GM23248 (cell line): Measurements from ENCODE around the gene MAST1. TPM values are rescaled to one million over a fixed set of nuclear protein-coding genes. Genes with fewer than 3 reads are reported as not detected.

Experiments
- DNase-seq: peaks from one replicate; pipeline ENCODE4 v3.0.0-alpha.2; 2015
- H2AFZ ChIP-seq: fragments of 200-600 bp; sonication (generic); 2 replicates; pipeline ENCODE4 v1.6.1; 2016; ENCODE audit warnings: antibody characterized with exemption
- H3F3A ChIP-seq: fragments of 200-600 bp; sonication (generic); 2 replicates; pipeline ENCODE4 v1.6.1; 2016; ENCODE audit warnings: mild to moderate bottlenecking, antibody characterized with exemption, mixed run types; ENCODE audit not compliant: insufficient read depth
- H3K27ac ChIP-seq: fragments of 200-600 bp; sonication (generic); 2 replicates; pipeline ENCODE4 v1.5.1; 2016; ENCODE audit warnings: mild to moderate bottlenecking
- H3K27me3 ChIP-seq: fragments of 200-600 bp; sonication (generic); replicated peaks from 2 replicates; pipeline ENCODE4 v1.6.1; 2016; ENCODE audit warnings: mild to moderate bottlenecking; ENCODE audit not compliant: insufficient read depth
- H3K36me3 ChIP-seq: fragments of 200-600 bp; sonication (generic); 2 replicates; pipeline ENCODE4 v1.6.1; 2016; ENCODE audit warnings: low read depth, mild to moderate bottlenecking
- H3K4me1 ChIP-seq: fragments of 200-600 bp; sonication (generic); 2 replicates; pipeline ENCODE4 v1.6.1; 2016; ENCODE audit warnings: mild to moderate bottlenecking; ENCODE audit not compliant: insufficient read depth
- H3K4me2 ChIP-seq: fragments of 200-600 bp; sonication (generic); one replicate; pipeline ENCODE4 v1.6.1; 2016; ENCODE audit warnings: mild to moderate bottlenecking; ENCODE audit not compliant: unreplicated experiment
- H3K4me3 ChIP-seq: fragments of 200-600 bp; sonication (generic); 2 replicates; pipeline ENCODE4 v1.5.1; 2016; ENCODE audit warnings: mild to moderate bottlenecking
- H3K79me2 ChIP-seq: fragments of 200-600 bp; sonication (generic); 2 replicates; pipeline ENCODE4 v1.6.1; 2016; ENCODE audit warnings: mild to moderate bottlenecking; ENCODE audit not compliant: insufficient read depth
- H3K9ac ChIP-seq: fragments of 200-600 bp; sonication (generic); 2 replicates; pipeline ENCODE4 v1.6.1; 2016; ENCODE audit warnings: mild to moderate bottlenecking
- H3K9me2 ChIP-seq: fragments of 200-600 bp; sonication (generic); 2 replicates; pipeline ENCODE4 v1.6.1; 2016; ENCODE audit warnings: mixed run types, mild to moderate bottlenecking, moderate library complexity; ENCODE audit not compliant: insufficient read depth
- H3K9me3 ChIP-seq: fragments of 200-600 bp; sonication (generic); one replicate; pipeline ENCODE4 v1.6.1; 2017; ENCODE audit warnings: low read depth
- H4K20me1 ChIP-seq: fragments of 200-600 bp; sonication (generic); 2 replicates; pipeline ENCODE4 v1.6.0; 2016; ENCODE audit not compliant: insufficient read depth
- EZH2 ChIP-seq: fragments of 200-600 bp; sonication (generic); IDR thresholded peaks from 2 replicates; pipeline ENCODE4 v1.6.1; 2018; ENCODE audit warnings: antibody characterized with exemption, mild to moderate bottlenecking; ENCODE audit not compliant: insufficient read depth, poor library complexity, severe bottlenecking
- EZH2phosphoT487 ChIP-seq: fragments of 200-600 bp; sonication (generic); IDR thresholded peaks from 2 replicates; pipeline ENCODE4 v1.6.1; 2018; ENCODE audit warnings: antibody characterized with exemption, moderate library complexity, mild to moderate bottlenecking, low read depth; ENCODE audit not compliant: insufficient read depth
- WGBS, 2 experiments: methylation state at CpG; one replicate each; pipeline ENCODE4 v1.1.6; 2015 to 2017; ENCODE audit warnings: low lambda C conversion rate in 2 of 2, low coverage in 1 of 2; ENCODE audit errors: missing lambda C conversion rate in 2 of 2; 5-methylcytosine and 5-hydroxymethylcytosine counted together
- in situ Hi-C: fragments of 300-500 bp; cut with MboI; formaldehyde crosslinking; loops from 2 replicates; pipeline ENCODE4 v1.15.0; 2020
- polyA plus RNA-seq: library from polyadenylated mRNA; unstranded; fragments of >200 nt; fragmentation: Nextera tagmentation; extraction: Ambion mirVana; gene quantifications from 2 replicates; pipeline ENCODE4 v1.2.1, GENCODE V29; 2016
- total RNA-seq: library from RNA; depleted of rRNA; stranded (reverse); fragments of >200 nt; shearing (Covaris generic); gene quantifications from 2 replicates; pipeline ENCODE4 v1.2.3, GENCODE V29; 2014

Gene MAST1
- total and polyA plus RNA-seq, 2 experiments from 2014 or later: 0.24 TPM; not detected in 1

- Histone ChIP-seq H3K9me2 (no peaks in the 10 kb centered on the region), H3K4me2 (peak within 1 kb of the TSS; percentile 92), H3K27me3 (no peaks in the 10 kb centered on the region; the same call in 1 of the 2 replicates), H3K4me3 (peak within 1 kb of the TSS; percentile 82), H2AFZ (peak within 1 kb of the TSS; percentile 90), H3K36me3 (no peaks in the 10 kb centered on the region), H3K4me1 (no peaks in the 10 kb centered on the region), H3K9me3 (no peaks in the 10 kb centered on the region), H3K9ac (peak within 1 kb of the TSS; percentile 88), H4K20me1 (no peaks in the 10 kb centered on the region), H3K79me2 (no peaks in the 10 kb centered on the region), H3K27ac (peak within 1 kb of the TSS; percentile 54), H3F3A (no peaks in the 10 kb centered on the region)
- TF ChIP-seq EZH2: no peak
- TF ChIP-seq EZH2phosphoT487: no peak
- in situ Hi-C loops: no loop called here
- WGBS, 2 experiments: 0 to 1% methylated on average over 38 of the region's 38 CpGs
- peak; percentile 99 for DNase-seq
These were observed 43.0 kb downstream of the MAST1 start, which contains the start of gene DNASE2 for GRCh38 chr19:12881172-12881808. Gene DNASE2 (minus strand): TSS chr19:12881449. CDS start chr19:12881375, 74 bp downstream.

- 81 to 90% methylated on average over 2 to 3 of the region's 3 CpGs for WGBS, 2 experiments
These were observed 44.3 kb downstream of the MAST1 start for GRCh38 chr19:12882589-12882988.

GRCh38 chr19:12884202-12884601 is 45.9 kb downstream of the MAST1 start:
- TF ChIP-seq EZH2: no peak
- no peak for TF ChIP-seq EZH2phosphoT487
- no peak overlapping the region for H3K9ac ChIP-seq
- H3F3A ChIP-seq: no peaks in the 10 kb centered on the region
- no peak for DNase-seq
- no peak overlapping the region for H3K4me3 ChIP-seq
- 74 to 85% methylated on average over 3 of the region's 3 CpGs for WGBS, 2 experiments
- H3K9me2 ChIP-seq: no peaks in the 10 kb centered on the region
- no peaks in the 10 kb centered on the region; the same call in 1 of the 2 replicates for H3K27me3 ChIP-seq
- in situ Hi-C loops: no loop called here
- no peaks in the 10 kb centered on the region for H3K4me1 ChIP-seq
- H3K9me3 ChIP-seq: no peaks in the 10 kb centered on the region
- H4K20me1 ChIP-seq: no peaks in the 10 kb centered on the region
- no peaks in the 10 kb centered on the region for H3K79me2 ChIP-seq
- H3K4me2 ChIP-seq: no peak overlapping the region
- no peaks in the 10 kb centered on the region for H3K36me3 ChIP-seq
- H3K27ac ChIP-seq: no peak overlapping the region
- no peak overlapping the region for H2AFZ ChIP-seq

More at GRCh38 chr19:12882589-12882988, 44.3 kb downstream of the MAST1 start:
- TF ChIP-seq EZH2 (no peak), EZH2phosphoT487 (no peak)
- H3K4me3 ChIP-seq: no peak overlapping the region
- H3K27ac ChIP-seq: no peak overlapping the region
- DNase-seq: no peak
- no peak overlapping the region for H3K9ac ChIP-seq
- H3K27me3 ChIP-seq: no peaks in the 10 kb centered on the region; the same call in 1 of the 2 replicates
- no peaks in the 10 kb centered on the region for H3K4me1 ChIP-seq
- H3K4me2 ChIP-seq: no peak overlapping the region
- H2AFZ ChIP-seq: no peak overlapping the region
- no peaks in the 10 kb centered on the region for H3K9me3 ChIP-seq
- no peaks in the 10 kb centered on the region for H3K9me2 ChIP-seq
- no peaks in the 10 kb centered on the region for H4K20me1 ChIP-seq
- H3K79me2 ChIP-seq: no peaks in the 10 kb centered on the region
- in situ Hi-C loops: no loop called here
- no peaks in the 10 kb centered on the region for H3F3A ChIP-seq
- no peaks in the 10 kb centered on the region for H3K36me3 ChIP-seq

- Histone ChIP-seq H3K9me2 (no peaks in the 10 kb centered on the region), H3K27me3 (no peaks in the 10 kb centered on the region; the same call in 1 of the 2 replicates), H3K79me2 (no peaks in the 10 kb centered on the region), H4K20me1 (no peaks in the 10 kb centered on the region), H3K9ac (no peak overlapping the region), H3K27ac (no peak overlapping the region), H3K4me3 (no peak overlapping the region), H3K4me2 (no peak overlapping the region), H3K36me3 (no peaks in the 10 kb centered on the region), H2AFZ (no peak overlapping the region), H3K4me1 (no peaks in the 10 kb centered on the region), H3F3A (no peaks in the 10 kb centered on the region), H3K9me3 (no peaks in the 10 kb centered on the region)
- DNase-seq: no peak
- TF ChIP-seq EZH2 (no peak), EZH2phosphoT487 (no peak)
- WGBS, 2 experiments: 81 to 87% methylated on average over 12 of the region's 12 CpGs
- in situ Hi-C loops: no loop called here
These were observed 46.3 kb downstream of the MAST1 start for GRCh38 chr19:12884627-12884925.
